Testis (tissue), 3 donors: ENCODE results near the gene SIK2. TPM values are rescaled to one million over a fixed set of nuclear protein-coding genes. Genes with fewer than 3 reads are reported as not detected.
"Not testable (repeated sequence)": the region's sequence is repeated elsewhere in the genome, so short reads cannot be mapped to it uniquely, and the experiment has no call there.

Source experiments
- DNase-seq: peaks from one replicate; pipeline ENCODE4 v3.0.0-alpha.2; 2019
- H3K27ac ChIP-seq, 2 donors: fragments of 200-600 bp; sonication (generic); one replicate each; pipeline ENCODE4 v1.5.1; 2019
- H3K27me3 ChIP-seq: fragments of 200-600 bp; sonication (generic); one replicate; pipeline ENCODE4 v1.5.1; 2019
- H3K36me3 ChIP-seq: fragments of 200-600 bp; sonication (generic); one replicate; pipeline ENCODE4 v1.5.1; 2017; ENCODE audit warnings: low read depth; ENCODE audit errors: missing control alignments
- H3K4me1 ChIP-seq: fragments of 200-600 bp; sonication (generic); one replicate; pipeline ENCODE4 v1.5.1; 2019
- H3K4me3 ChIP-seq, 2 donors: fragments of 200-600 bp; sonication (generic); one replicate each; pipeline ENCODE4 v1.5.1; 2017 to 2019
- H3K9me3 ChIP-seq: fragments of 200-600 bp; sonication (generic); one replicate; pipeline ENCODE4 v1.5.1; 2017
- CTCF ChIP-seq, 3 experiments: fragments of 450-650 bp in 2 of 3; fragments of 200-600 bp in 1 of 3; sonication (generic) in 1 of 3; IDR thresholded peaks; one replicate each; pipeline ENCODE4 v1.5.1; 2016 to 2019; ENCODE audit warnings: antibody characterized with exemption in 3 of 3, mild to moderate bottlenecking in 2 of 3, moderate library complexity in 1 of 3
- POLR2A ChIP-seq: fragments of 450-650 bp; IDR thresholded peaks from one replicate; pipeline ENCODE4 v1.6.1; 2017; ENCODE audit warnings: antibody characterized with exemption, mild to moderate bottlenecking, moderate library complexity
- WGBS, 2 donors: methylation state at CpG; one replicate each; pipeline ENCODE4 v1.1.5; 2018; 5-methylcytosine and 5-hydroxymethylcytosine counted together
- intact Hi-C: fragments of 100-400 bp; cut with DNase I; formaldehyde crosslinking; loops from one replicate; pipeline ENCODE4 v1.15.1; 2023; ENCODE audit warnings: low total_unique reads
- polyA plus RNA-seq: library from polyadenylated mRNA; stranded (reverse); fragments of 350-450 nt; fragmentation: Illumina TruSeq; extraction: RNeasy Lipid Tissue Mini Kit (QIAGEN cat#74804); gene quantifications from one replicate; pipeline ENCODE4 v1.2.3, GENCODE V29; 2014; ENCODE audit warnings: low read depth, low replicate concordance; ENCODE audit not compliant: insufficient read depth
- total RNA-seq, 2 donors: library from RNA; depleted of rRNA; stranded (reverse); fragments of >200 nt; gene quantifications; one replicate each; pipeline ENCODE4 v1.2.3, GENCODE V29; 2016

Gene SIK2
- total and polyA plus RNA-seq, 3 donors from 2014 or later, result 7.6 to 9.8 (median 8.9) TPM

GRCh38 chr11:111703576-111703975 is 101.3 kb downstream of the SIK2 start:
- no peaks in the 10 kb centered on the region for H3K27me3 ChIP-seq
- H3K36me3 ChIP-seq, result no peaks in the 10 kb centered on the region
- DNase-seq, result no peak
- TF ChIP-seq POLR2A (no peak), CTCF (IDR thresholded peaks at IDR 0.05) (no peak)
- intact Hi-C loops, result no loop called here
- H3K27ac ChIP-seq, result no peak overlapping the region
- no peak overlapping the region for H3K4me3 ChIP-seq
- WGBS, 2 donors, result 73 to 85% methylated on average over 1 of the region's 1 CpG
- no peaks in the 10 kb centered on the region for H3K4me1 ChIP-seq
- no peaks in the 10 kb centered on the region for H3K9me3 ChIP-seq

- H3K4me1 ChIP-seq, result no peaks in the 10 kb centered on the region
- TF ChIP-seq CTCF (IDR thresholded peaks at IDR 0.05), result no peak
- TF ChIP-seq POLR2A, result no peak
- 50 to 54% methylated on average over 9 of the region's 9 CpGs for WGBS, 2 donors
- no peaks in the 10 kb centered on the region for H3K27me3 ChIP-seq
- H3K9me3 ChIP-seq, result no peaks in the 10 kb centered on the region
- intact Hi-C loops, result no loop called here
- peak overlapping the region in 1 of 2 donors; percentile 43 for H3K27ac ChIP-seq
- H3K36me3 ChIP-seq, result no peaks in the 10 kb centered on the region
- H3K4me3 ChIP-seq, result no peak overlapping the region
- peak; percentile 51 for DNase-seq
Observed at GRCh38 chr11:111707039-111707690, 104.9 kb downstream of the SIK2 start.

DNA sequence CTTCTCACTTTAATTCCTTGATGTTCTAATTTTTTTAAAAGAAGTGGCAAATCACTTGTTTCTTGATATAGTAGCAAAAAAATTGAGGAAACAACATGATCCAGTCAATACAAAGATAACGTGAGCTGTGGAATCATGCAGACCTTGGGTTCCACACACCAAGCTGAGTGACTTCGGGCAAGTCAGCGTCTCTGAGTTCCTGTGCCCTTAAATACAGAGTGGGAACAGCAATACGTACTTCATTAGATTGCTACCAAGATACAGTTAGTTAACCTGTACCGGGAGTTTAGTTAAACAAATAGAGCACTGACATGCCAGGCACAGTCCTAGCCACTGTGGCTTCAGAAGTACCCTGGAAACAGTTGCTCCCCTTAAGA is 105.4 kb downstream of the SIK2 start:
- no peak overlapping the region for H3K27ac ChIP-seq
- no peak for DNase-seq
- no peaks in the 10 kb centered on the region for H3K27me3 ChIP-seq
- no peaks in the 10 kb centered on the region for H3K9me3 ChIP-seq
- WGBS, 2 donors, result 79 to 83% methylated on average over 5 of the region's 5 CpGs
- no peaks in the 10 kb centered on the region for H3K36me3 ChIP-seq
- intact Hi-C loops, result no loop called here
- no peak for TF ChIP-seq CTCF (IDR thresholded peaks at IDR 0.05)
- no peak for TF ChIP-seq POLR2A
- no peak overlapping the region for H3K4me3 ChIP-seq
- H3K4me1 ChIP-seq, result no peaks in the 10 kb centered on the region

DNA sequence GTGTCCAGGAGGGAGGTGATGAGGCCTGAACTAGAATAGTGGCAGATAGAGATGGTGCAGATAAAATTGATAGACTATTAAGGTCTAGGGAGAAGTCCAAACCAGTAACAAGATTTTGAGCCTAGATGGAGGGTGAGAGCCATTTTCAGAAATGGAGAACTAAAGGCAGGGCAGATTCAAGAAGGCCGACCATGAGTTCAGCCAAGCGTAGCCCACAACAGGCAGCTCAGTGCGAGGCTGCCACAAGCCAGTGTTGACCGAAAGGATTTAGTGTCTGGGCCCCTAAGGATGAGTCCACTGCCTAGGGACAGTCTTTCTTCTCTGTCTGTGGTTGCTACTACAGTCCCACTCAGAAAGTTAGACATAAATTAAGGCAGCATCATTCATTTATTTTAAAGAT is 112.3 kb downstream of the SIK2 start:
- H3K27me3 ChIP-seq, result no peaks in the 10 kb centered on the region
- H3K4me1 ChIP-seq, result no peaks in the 10 kb centered on the region
- TF ChIP-seq CTCF (IDR thresholded peaks at IDR 0.05) (no peak), POLR2A (no peak)
- H3K4me3 ChIP-seq, result no peak overlapping the region
- H3K9me3 ChIP-seq, result no peaks in the 10 kb centered on the region
- WGBS, 2 donors, result 85 to 92% methylated on average over 4 of the region's 4 CpGs
- no peak for DNase-seq
- intact Hi-C loops, result no loop called here
- no peak overlapping the region for H3K27ac ChIP-seq
- H3K36me3 ChIP-seq, result no peaks in the 10 kb centered on the region

DNA sequence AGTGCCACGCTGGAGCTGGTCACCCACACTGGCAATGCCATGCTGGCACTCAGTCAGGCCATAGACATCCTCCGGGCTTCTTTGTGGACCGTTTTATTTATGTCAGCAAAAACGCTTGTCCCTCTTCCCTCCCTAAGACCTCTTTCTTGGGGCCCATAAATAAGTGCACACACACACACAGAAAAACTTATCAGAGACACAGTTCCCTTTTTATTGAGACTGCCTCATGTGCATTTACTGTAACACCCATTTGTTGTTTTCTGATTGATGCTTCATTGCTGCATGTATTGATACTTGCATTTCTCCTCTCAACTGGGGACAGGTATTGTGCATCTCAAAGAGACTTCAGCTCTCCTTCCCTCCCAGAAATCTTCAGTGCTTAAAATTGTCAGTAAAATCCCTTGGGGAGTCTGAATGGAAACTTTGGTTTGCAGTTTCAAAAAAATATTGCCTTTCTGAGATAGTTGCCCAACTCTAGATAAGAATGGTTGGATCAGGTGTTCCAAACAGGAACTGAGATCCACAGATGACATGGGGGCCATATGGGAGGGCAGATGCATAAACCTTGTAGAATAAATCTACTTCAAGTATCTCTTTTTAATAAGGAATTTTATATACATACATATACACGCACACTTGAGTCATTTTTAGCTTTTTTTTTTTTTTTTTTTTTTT is 113.0 kb downstream of the SIK2 start:
- Histone ChIP-seq H3K4me1 (no peaks in the 10 kb centered on the region), H3K27ac (no peak overlapping the region), H3K4me3 (no peak overlapping the region), H3K27me3 (no peaks in the 10 kb centered on the region), H3K9me3 (no peaks in the 10 kb centered on the region), H3K36me3 (no peaks in the 10 kb centered on the region)
- no peak for DNase-seq
- TF ChIP-seq CTCF (IDR thresholded peaks at IDR 0.05), result no peak
- TF ChIP-seq POLR2A, result no peak
- WGBS, 2 donors, result 85 to 86% methylated on average over 5 of the region's 5 CpGs
- intact Hi-C loops, result no loop called here

DNA sequence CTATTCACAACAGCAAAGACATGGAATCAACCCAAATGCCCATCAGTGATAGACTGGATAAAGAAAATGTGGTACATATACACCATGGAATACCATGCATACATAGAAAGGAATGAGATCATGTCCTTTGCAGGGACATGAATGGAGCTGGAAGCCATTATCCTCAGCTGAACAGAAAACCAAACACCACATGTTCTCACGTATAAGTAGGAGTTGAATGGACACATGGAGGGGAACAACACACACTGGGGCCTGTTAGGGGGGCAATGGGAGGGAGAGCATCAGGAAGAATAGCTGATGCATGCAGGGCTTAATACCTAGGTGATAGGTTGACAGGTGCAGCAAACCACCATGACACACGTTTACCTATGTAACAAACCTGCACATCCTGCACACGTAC is 115.4 kb downstream of the SIK2 start:
- DNase-seq, H3K36me3 ChIP-seq, intact Hi-C loops, H3K4me1 ChIP-seq, H3K27me3 ChIP-seq, H3K9me3 ChIP-seq, H3K27ac ChIP-seq, H3K4me3 ChIP-seq: not testable (repeated sequence)
- 95% methylated on average over 3 of the region's 3 CpGs for WGBS, 2 donors
